Activated effector memory CD4-positive, alpha-beta T cell treated with anti-CD3 and anti-CD28 coated beads, Interleukin-2, amount 50 U/mL, for 16 hours (primary cell): ENCODE measurements around the gene MARCHF10.

Source experiments
- DNase-seq: peaks from one replicate; pipeline ENCODE4 v3.0.0-alpha.2; 2020

MARCHF10 gene

DNA sequence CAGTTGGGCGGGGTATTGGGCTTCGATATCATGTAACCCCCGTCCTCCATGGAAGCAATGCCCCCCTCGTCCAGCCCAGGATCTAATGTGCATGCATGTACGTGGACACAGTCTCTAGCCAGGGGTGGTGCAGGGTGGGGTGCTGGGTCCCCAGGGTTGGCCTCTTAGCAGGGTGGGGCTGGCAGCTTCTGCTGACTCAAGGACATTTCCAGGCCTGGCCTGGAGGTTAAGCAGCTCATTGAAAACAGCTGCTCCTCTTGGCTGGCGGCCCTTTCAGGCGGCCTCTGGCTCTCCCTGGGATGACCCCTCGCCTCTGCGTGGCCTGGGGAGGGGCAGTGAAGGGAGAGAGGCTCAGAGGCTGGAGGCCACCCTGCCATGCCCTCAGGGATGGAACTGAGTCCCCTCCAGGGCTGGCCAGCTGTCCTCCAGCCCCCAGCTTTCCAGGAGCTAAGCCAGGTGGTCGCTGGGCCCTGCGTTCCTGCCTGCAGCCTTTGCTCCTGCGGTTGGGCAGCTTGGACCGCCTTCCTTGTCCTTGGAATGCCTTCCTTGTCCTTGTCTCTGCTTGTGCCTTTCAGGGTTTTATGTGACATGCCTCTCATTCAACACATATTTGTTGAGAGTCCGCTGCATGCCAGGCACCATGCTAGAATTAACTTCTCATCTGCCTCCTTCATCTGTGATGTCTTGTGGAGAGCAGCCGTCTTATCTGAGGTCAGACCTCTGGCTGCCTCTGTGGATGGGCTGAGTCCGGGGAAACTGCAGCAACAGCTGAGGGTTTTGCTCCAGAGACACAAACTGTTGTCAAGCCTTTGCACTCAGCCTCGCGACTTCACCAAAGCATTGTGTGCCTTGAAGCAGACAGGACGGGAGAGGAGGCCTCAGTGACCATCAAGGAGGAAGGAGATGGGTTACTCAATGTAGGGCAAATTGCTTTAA, 154.0 kb downstream of the MARCHF10 start:
- peak; percentile 58 for DNase-seq

DNA sequence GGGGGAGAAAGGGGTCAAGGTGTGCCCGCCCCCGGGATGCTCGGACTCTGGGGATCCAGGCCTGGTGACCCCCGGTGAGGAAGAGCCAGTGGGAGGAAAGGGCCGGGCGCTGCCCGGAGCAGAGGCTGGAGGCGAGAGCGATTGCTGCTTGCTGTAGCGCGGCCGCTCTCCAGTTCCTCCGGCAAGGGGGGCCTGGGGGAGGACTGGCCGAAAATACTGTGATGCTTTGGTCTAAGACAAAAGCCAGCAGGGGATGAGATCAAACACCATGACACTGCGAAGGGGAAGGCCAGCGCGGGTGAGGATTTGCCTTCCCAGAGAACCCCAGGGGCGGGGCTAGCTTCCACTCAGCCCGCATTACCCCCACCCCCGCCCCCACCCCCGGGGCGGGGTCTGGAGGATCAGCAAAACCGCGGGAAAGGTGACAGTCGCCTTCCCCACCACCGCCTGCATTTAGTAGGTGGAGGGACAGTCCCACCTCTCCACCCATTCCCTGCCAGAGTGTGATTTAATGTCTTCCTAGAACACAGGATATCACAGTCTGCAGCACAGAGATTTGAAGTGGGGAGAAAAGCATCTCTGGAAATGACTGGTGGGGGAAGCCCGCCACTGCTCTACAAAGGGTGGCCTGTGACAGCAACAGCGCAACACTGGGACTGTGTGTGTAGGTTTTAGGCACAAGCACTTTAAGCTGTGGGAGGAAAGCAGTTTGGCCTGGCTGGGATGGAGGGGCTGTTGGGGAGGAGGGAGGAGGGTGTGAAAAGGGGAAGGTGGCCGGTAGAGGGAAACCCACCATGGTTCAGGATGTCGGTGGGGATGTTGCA, 154.9 kb downstream of the MARCHF10 start:
- DNase-seq = peak; percentile 93

GRCh38 chr17:62652251-62653001, 155.7 kb downstream of the MARCHF10 start:
- DNase-seq = peak; percentile 70
